ENCODE data around the gene LRBA.
"Not testable (repeated sequence)": the region's sequence is repeated elsewhere in the genome, so short reads cannot be mapped to it uniquely, and the experiment has no call there.

The LRBA gene

GRCh38 chr4:151014521-151015458, at the start of gene LRBA:
LRBA (minus strand) TSS chr4:151015284; CDS start chr4:151014642, 642 bp downstream.
- H3K9me3 ChIP-seq (ENCODE audit: control insufficient read depth, insufficient read depth, low read length): no peaks in the 10 kb centered on the region
- peak within 1 kb of the TSS; percentile 81 for H3K9ac ChIP-seq (ENCODE audit: low read depth, low read length)
- no peaks in the 10 kb centered on the region for H3K36me3 ChIP-seq (ENCODE audit: insufficient read depth, low read length)
- no peaks in the 10 kb centered on the region for H3K4me1 ChIP-seq (ENCODE audit: insufficient read depth, low read length)

- H3K9me3 ChIP-seq (ENCODE audit: control insufficient read depth, insufficient read depth, low read length); H3K9ac ChIP-seq (ENCODE audit: low read depth, low read length); H3K36me3 ChIP-seq (ENCODE audit: insufficient read depth, low read length); H3K4me1 ChIP-seq (ENCODE audit: insufficient read depth, low read length): not testable (repeated sequence)
Observed at GRCh38 chr4:151063143-151063542, 48.1 kb upstream of the LRBA start.

GRCh38 chr4:151055539-151055938, 40.5 kb upstream of the LRBA start:
- H3K9ac ChIP-seq (ENCODE audit: low read depth, low read length): no peak overlapping the region
- H3K36me3 ChIP-seq (ENCODE audit: insufficient read depth, low read length): no peaks in the 10 kb centered on the region
- H3K9me3 ChIP-seq (ENCODE audit: control insufficient read depth, insufficient read depth, low read length): no peaks in the 10 kb centered on the region
- no peaks in the 10 kb centered on the region for H3K4me1 ChIP-seq (ENCODE audit: insufficient read depth, low read length)

- Histone ChIP-seq H3K4me1 (ENCODE audit: insufficient read depth, low read length) (no peaks in the 10 kb centered on the region), H3K9ac (ENCODE audit: low read depth, low read length) (no peak overlapping the region), H3K36me3 (ENCODE audit: insufficient read depth, low read length) (no peaks in the 10 kb centered on the region), H3K9me3 (ENCODE audit: control insufficient read depth, insufficient read depth, low read length) (no peaks in the 10 kb centered on the region)
Observed at GRCh38 chr4:151052785-151053184, 37.7 kb upstream of the LRBA start.

- H3K4me1 ChIP-seq (ENCODE audit: insufficient read depth, low read length): peaks cover 11% of the 10 kb centered on the region; the same call in 1 of the 2 replicates
- H3K9me3 ChIP-seq (ENCODE audit: control insufficient read depth, insufficient read depth, low read length): no peaks in the 10 kb centered on the region
- H3K36me3 ChIP-seq (ENCODE audit: insufficient read depth, low read length): no peaks in the 10 kb centered on the region
- peak overlapping the region; percentile 55; the same call in 1 of the 2 replicates for H3K9ac ChIP-seq (ENCODE audit: low read depth, low read length)
Observed at GRCh38 chr4:151049430-151049884, 34.4 kb upstream of the LRBA start.

GRCh38 chr4:151048913-151049312, 33.8 kb upstream of the LRBA start:
- Histone ChIP-seq H3K9ac (ENCODE audit: low read depth, low read length) (peak overlapping the region; percentile 55), H3K9me3 (ENCODE audit: control insufficient read depth, insufficient read depth, low read length) (no peaks in the 10 kb centered on the region), H3K4me1 (ENCODE audit: insufficient read depth, low read length) (peaks cover 11% of the 10 kb centered on the region; the same call in 1 of the 2 replicates), H3K36me3 (ENCODE audit: insufficient read depth, low read length) (no peaks in the 10 kb centered on the region)

- H3K36me3 ChIP-seq (ENCODE audit: insufficient read depth, low read length): no peaks in the 10 kb centered on the region
Observed at GRCh38 chr4:151046609-151047008, 31.5 kb upstream of the LRBA start.

GRCh38 chr4:151045907-151046306, 30.8 kb upstream of the LRBA start:
- H3K36me3 ChIP-seq (ENCODE audit: insufficient read depth, low read length): no peaks in the 10 kb centered on the region
- H3K9ac ChIP-seq (ENCODE audit: low read depth, low read length): no peak overlapping the region
- H3K9me3 ChIP-seq (ENCODE audit: control insufficient read depth, insufficient read depth, low read length): no peaks in the 10 kb centered on the region
- H3K4me1 ChIP-seq (ENCODE audit: insufficient read depth, low read length): peaks cover 11% of the 10 kb centered on the region; the same call in 1 of the 2 replicates

More at GRCh38 chr4:151046609-151047008, 31.5 kb upstream of the LRBA start:
- Histone ChIP-seq H3K9me3 (ENCODE audit: control insufficient read depth, insufficient read depth, low read length) (no peaks in the 10 kb centered on the region), H3K4me1 (ENCODE audit: insufficient read depth, low read length) (peaks cover 11% of the 10 kb centered on the region; the same call in 1 of the 2 replicates), H3K9ac (ENCODE audit: low read depth, low read length) (no peak overlapping the region)

GRCh38 chr4:151043803-151044515, 28.9 kb upstream of the LRBA start:
- H3K4me1 ChIP-seq (ENCODE audit: insufficient read depth, low read length): peaks cover 11% of the 10 kb centered on the region; the same call in 1 of the 2 replicates
- H3K9me3 ChIP-seq (ENCODE audit: control insufficient read depth, insufficient read depth, low read length): no peaks in the 10 kb centered on the region
- no peaks in the 10 kb centered on the region; the same call in 1 of the 2 replicates for H3K36me3 ChIP-seq (ENCODE audit: insufficient read depth, low read length)
- no peak overlapping the region for H3K9ac ChIP-seq (ENCODE audit: low read depth, low read length)

- Histone ChIP-seq H3K9me3 (ENCODE audit: control insufficient read depth, insufficient read depth, low read length) (no peaks in the 10 kb centered on the region), H3K36me3 (ENCODE audit: insufficient read depth, low read length) (no peaks in the 10 kb centered on the region; the same call in 1 of the 2 replicates), H3K9ac (ENCODE audit: low read depth, low read length) (no peak overlapping the region), H3K4me1 (ENCODE audit: insufficient read depth, low read length) (no peaks in the 10 kb centered on the region)
Observed at GRCh38 chr4:151039733-151040132, 24.6 kb upstream of the LRBA start.

- H3K4me1 ChIP-seq (ENCODE audit: insufficient read depth, low read length): no peaks in the 10 kb centered on the region
- H3K9ac ChIP-seq (ENCODE audit: low read depth, low read length): no peak overlapping the region; the same call in 1 of the 2 replicates
- H3K36me3 ChIP-seq (ENCODE audit: insufficient read depth, low read length): no peaks in the 10 kb centered on the region; the same call in 1 of the 2 replicates
- no peaks in the 10 kb centered on the region for H3K9me3 ChIP-seq (ENCODE audit: control insufficient read depth, insufficient read depth, low read length)
Observed at GRCh38 chr4:151038452-151039157, 23.5 kb upstream of the LRBA start.

- peaks cover 5% of the 10 kb centered on the region for H3K4me1 ChIP-seq (ENCODE audit: insufficient read depth, low read length)
- H3K36me3 ChIP-seq (ENCODE audit: insufficient read depth, low read length): no peaks in the 10 kb centered on the region; the same call in 1 of the 2 replicates
- H3K9ac ChIP-seq (ENCODE audit: low read depth, low read length): no peak overlapping the region
- no peaks in the 10 kb centered on the region for H3K9me3 ChIP-seq (ENCODE audit: control insufficient read depth, insufficient read depth, low read length)
Observed at GRCh38 chr4:151035911-151036310, 20.8 kb upstream of the LRBA start.

GRCh38 chr4:151035328-151035727, 20.2 kb upstream of the LRBA start:
- H3K4me1 ChIP-seq (ENCODE audit: insufficient read depth, low read length): peaks cover 5% of the 10 kb centered on the region
- no peak overlapping the region for H3K9ac ChIP-seq (ENCODE audit: low read depth, low read length)
- no peaks in the 10 kb centered on the region for H3K9me3 ChIP-seq (ENCODE audit: control insufficient read depth, insufficient read depth, low read length)

GRCh38 chr4:151034829-151035228, 19.7 kb upstream of the LRBA start:
- no peaks in the 10 kb centered on the region for H3K9me3 ChIP-seq (ENCODE audit: control insufficient read depth, insufficient read depth, low read length)
- H3K9ac ChIP-seq (ENCODE audit: low read depth, low read length): no peak overlapping the region
- peaks cover 5% of the 10 kb centered on the region for H3K4me1 ChIP-seq (ENCODE audit: insufficient read depth, low read length)
- H3K36me3 ChIP-seq (ENCODE audit: insufficient read depth, low read length): no peaks in the 10 kb centered on the region; the same call in 1 of the 2 replicates

More at GRCh38 chr4:151035328-151035727, 20.2 kb upstream of the LRBA start:
- H3K36me3 ChIP-seq (ENCODE audit: insufficient read depth, low read length): no peaks in the 10 kb centered on the region; the same call in 1 of the 2 replicates

All from ES-I3 (cell line).